ENCODE measurements around the gene PINK1. TPM values are rescaled to one million over a fixed set of nuclear protein-coding genes. Genes with fewer than 3 reads are reported as not detected.

PINK1 gene
- total and polyA plus RNA-seq, 2 of the 13 experiments (the other 11 are each of a cell fraction or from before 2014, with no cell fraction given), result 15.3 to 16.1 TPM

DNA sequence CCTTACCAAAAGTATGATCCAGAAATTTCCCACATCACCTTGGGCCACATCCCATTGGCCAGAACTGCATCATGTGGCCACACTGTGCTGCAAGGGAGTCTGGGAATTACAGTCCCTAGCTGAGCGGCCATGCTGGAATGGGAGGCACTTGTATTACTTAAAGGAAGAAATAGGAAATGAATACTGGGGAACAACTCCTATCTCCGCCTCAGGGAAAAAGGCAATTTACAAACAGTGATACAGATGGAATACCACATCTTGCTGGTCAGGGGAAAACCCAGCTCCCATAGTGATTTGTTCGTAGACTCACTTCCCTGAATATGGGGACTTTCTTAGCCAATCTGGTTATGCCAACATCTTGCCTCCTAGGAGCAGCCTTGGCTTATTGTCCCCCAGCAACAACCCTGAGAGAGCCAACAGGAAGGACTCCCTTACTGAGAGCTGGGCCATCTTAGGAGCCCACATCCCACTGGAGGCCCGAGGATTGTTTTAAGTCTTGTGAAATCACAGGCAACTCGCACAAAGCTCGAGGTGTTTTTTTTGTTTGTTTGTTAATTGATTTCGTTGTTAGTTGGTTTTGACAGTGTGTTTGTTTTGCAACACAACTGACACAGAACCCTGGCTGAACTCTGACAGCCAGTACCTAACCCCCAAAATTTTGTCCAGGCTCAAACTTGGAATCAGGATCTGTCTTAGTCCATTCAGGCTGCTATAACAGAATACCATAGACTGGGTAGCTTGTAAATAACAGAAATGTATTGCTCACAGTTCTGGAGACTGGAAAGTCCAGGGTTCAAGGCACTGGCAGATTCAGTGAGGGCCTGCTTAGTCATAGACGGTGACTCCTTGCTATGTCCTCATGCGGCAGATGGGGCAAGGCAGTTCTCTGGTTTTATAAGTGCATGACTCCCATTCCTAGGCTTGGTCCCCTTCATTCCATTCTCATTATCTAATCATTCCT is 29.5 kb upstream of the PINK1 start (continued):
- no peak for TF ChIP-seq LCORL (IDR thresholded peaks at IDR 0.05)
- TF ChIP-seq LCORL (CRISPR knock-in tag; IDR thresholded peaks at IDR 0.05), result no peak
- TF ChIP-seq ZNF101 (CRISPR knock-in tag; IDR thresholded peaks at IDR 0.05; ENCODE audit: borderline replicate concordance, low read depth), result no peak
- no peak for TF ChIP-seq TCF7 (IDR thresholded peaks at IDR 0.05; ENCODE audit: low read depth)
- no peak for TF ChIP-seq ZNF10 (CRISPR knock-in tag; IDR thresholded peaks at IDR 0.05; ENCODE audit: borderline replicate concordance, low read depth)
- TF ChIP-seq THAP11 (CRISPR knock-in tag; IDR thresholded peaks at IDR 0.05), result peak; percentile 47; the same call in 1 of the 2 replicates
- TF ChIP-seq ZNF335 (CRISPR knock-in tag; IDR thresholded peaks at IDR 0.05), result no peak
- TF ChIP-seq YY1 (IDR thresholded peaks at IDR 0.05; ENCODE audit: insufficient read depth, insufficient replicate concordance, low read depth, low read length), result peak; percentile 36
- TF ChIP-seq, protein P1, sequence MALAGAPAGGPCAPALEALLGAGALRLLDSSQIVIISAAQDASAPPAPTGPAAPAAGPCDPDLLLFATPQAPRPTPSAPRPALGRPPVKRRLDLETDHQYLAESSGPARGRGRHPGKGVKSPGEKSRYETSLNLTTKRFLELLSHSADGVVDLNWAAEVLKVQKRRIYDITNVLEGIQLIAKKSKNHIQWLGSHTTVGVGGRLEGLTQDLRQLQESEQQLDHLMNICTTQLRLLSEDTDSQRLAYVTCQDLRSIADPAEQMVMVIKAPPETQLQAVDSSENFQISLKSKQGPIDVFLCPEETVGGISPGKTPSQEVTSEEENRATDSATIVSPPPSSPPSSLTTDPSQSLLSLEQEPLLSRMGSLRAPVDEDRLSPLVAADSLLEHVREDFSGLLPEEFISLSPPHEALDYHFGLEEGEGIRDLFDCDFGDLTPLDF (CRISPR knock-in tag; IDR thresholded peaks at IDR 0.05), result no peak
- no peak for TF ChIP-seq CBFB (CRISPR knock-in tag; IDR thresholded peaks at IDR 0.05)
- TF ChIP-seq SP1 (IDR thresholded peaks at IDR 0.05), result no peak
- TF ChIP-seq SP1 (CRISPR knock-in tag; IDR thresholded peaks at IDR 0.05), result no peak
- TF ChIP-seq, protein P2, sequence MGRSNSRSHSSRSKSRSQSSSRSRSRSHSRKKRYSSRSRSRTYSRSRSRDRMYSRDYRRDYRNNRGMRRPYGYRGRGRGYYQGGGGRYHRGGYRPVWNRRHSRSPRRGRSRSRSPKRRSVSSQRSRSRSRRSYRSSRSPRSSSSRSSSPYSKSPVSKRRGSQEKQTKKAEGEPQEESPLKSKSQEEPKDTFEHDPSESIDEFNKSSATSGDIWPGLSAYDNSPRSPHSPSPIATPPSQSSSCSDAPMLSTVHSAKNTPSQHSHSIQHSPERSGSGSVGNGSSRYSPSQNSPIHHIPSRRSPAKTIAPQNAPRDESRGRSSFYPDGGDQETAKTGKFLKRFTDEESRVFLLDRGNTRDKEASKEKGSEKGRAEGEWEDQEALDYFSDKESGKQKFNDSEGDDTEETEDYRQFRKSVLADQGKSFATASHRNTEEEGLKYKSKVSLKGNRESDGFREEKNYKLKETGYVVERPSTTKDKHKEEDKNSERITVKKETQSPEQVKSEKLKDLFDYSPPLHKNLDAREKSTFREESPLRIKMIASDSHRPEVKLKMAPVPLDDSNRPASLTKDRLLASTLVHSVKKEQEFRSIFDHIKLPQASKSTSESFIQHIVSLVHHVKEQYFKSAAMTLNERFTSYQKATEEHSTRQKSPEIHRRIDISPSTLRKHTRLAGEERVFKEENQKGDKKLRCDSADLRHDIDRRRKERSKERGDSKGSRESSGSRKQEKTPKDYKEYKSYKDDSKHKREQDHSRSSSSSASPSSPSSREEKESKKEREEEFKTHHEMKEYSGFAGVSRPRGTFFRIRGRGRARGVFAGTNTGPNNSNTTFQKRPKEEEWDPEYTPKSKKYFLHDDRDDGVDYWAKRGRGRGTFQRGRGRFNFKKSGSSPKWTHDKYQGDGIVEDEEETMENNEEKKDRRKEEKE (IDR thresholded peaks at IDR 0.05), result no peak
- TF ChIP-seq, protein P3, sequence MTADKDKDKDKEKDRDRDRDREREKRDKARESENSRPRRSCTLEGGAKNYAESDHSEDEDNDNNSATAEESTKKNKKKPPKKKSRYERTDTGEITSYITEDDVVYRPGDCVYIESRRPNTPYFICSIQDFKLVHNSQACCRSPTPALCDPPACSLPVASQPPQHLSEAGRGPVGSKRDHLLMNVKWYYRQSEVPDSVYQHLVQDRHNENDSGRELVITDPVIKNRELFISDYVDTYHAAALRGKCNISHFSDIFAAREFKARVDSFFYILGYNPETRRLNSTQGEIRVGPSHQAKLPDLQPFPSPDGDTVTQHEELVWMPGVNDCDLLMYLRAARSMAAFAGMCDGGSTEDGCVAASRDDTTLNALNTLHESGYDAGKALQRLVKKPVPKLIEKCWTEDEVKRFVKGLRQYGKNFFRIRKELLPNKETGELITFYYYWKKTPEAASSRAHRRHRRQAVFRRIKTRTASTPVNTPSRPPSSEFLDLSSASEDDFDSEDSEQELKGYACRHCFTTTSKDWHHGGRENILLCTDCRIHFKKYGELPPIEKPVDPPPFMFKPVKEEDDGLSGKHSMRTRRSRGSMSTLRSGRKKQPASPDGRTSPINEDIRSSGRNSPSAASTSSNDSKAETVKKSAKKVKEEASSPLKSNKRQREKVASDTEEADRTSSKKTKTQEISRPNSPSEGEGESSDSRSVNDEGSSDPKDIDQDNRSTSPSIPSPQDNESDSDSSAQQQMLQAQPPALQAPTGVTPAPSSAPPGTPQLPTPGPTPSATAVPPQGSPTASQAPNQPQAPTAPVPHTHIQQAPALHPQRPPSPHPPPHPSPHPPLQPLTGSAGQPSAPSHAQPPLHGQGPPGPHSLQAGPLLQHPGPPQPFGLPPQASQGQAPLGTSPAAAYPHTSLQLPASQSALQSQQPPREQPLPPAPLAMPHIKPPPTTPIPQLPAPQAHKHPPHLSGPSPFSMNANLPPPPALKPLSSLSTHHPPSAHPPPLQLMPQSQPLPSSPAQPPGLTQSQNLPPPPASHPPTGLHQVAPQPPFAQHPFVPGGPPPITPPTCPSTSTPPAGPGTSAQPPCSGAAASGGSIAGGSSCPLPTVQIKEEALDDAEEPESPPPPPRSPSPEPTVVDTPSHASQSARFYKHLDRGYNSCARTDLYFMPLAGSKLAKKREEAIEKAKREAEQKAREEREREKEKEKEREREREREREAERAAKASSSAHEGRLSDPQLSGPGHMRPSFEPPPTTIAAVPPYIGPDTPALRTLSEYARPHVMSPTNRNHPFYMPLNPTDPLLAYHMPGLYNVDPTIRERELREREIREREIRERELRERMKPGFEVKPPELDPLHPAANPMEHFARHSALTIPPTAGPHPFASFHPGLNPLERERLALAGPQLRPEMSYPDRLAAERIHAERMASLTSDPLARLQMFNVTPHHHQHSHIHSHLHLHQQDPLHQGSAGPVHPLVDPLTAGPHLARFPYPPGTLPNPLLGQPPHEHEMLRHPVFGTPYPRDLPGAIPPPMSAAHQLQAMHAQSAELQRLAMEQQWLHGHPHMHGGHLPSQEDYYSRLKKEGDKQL (CRISPR knock-in tag; IDR thresholded peaks at IDR 0.05; ENCODE audit: low read depth), result no peak
- TF ChIP-seq ZNF883 (CRISPR knock-in tag; IDR thresholded peaks at IDR 0.05; ENCODE audit: not compliant biosample characterization), result no peak
- TF ChIP-seq, protein P4, sequence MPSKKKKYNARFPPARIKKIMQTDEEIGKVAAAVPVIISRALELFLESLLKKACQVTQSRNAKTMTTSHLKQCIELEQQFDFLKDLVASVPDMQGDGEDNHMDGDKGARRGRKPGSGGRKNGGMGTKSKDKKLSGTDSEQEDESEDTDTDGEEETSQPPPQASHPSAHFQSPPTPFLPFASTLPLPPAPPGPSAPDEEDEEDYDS (CRISPR knock-in tag; IDR thresholded peaks at IDR 0.05), result no peak
- TF ChIP-seq POLR2G (IDR thresholded peaks at IDR 0.05; ENCODE audit: low read depth, low read length), result no peak
- peak; percentile 64; the same call in 1 of the 2 replicates for TF ChIP-seq ZNF12 (CRISPR knock-in tag; IDR thresholded peaks at IDR 0.05)
- no peak for TF ChIP-seq SIX4 (CRISPR knock-in tag; IDR thresholded peaks at IDR 0.05)
- TF ChIP-seq NFYC (CRISPR knock-in tag; IDR thresholded peaks at IDR 0.05), result peak; percentile 47; the same call in 1 of the 2 replicates

Measured in HepG2 (cell line).